ENCODE results near the gene UNC5C.

DNA sequence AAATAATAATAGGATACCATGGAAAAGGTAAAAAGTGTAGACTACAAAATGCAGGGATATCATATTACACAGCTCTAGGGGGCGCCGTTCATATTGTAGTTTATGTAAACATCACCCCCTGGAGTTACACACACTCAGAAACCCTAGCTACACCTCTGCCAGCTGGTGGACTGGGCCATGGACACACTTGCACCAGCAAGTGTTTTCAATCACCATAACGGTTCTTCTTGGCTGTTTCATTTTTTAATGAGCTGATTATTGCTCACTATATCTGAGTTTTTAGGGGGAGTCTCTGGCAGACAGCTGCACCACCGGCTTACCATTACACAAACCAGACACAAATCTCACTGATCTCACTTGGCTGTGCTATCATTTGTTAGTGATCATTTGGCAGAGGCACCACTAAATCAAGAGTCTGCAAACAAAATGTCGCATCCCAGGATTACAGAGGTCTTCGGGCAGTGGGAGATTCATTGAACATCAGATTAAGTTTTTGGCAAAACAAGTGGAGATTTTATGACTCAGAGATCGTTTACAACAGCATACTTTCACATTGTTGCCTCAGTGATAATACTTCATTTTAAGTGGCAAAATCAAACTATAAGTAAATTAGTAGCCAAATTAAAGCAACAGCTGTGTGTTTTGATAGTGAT lies 185.7 kb downstream of the UNC5C start:
- peak in 1 of 2 donors; percentile 17 for TF ChIP-seq CTCF (conservative IDR thresholded peaks at IDR 0.05 in 1 of 2, IDR thresholded peaks at IDR 0.05 in 1 of 2; ENCODE audit: low read depth in 1 of 2, low read length in 2 of 2)
- no peak for TF ChIP-seq EZH2 (IDR thresholded peaks at IDR 0.05; ENCODE audit: low read length, missing control alignments)

All from fibroblast of lung (primary cell).